Measurements from ENCODE around the gene PHC3. TPM values are rescaled to one million over a fixed set of nuclear protein-coding genes. Genes with fewer than 3 reads are reported as not detected.

The PHC3 gene
- total and polyA plus RNA-seq, 2 of the 13 experiments (the other 11 are each of a cell fraction or from before 2014, with no cell fraction given), result 24.1 to 49.0 TPM

DNA sequence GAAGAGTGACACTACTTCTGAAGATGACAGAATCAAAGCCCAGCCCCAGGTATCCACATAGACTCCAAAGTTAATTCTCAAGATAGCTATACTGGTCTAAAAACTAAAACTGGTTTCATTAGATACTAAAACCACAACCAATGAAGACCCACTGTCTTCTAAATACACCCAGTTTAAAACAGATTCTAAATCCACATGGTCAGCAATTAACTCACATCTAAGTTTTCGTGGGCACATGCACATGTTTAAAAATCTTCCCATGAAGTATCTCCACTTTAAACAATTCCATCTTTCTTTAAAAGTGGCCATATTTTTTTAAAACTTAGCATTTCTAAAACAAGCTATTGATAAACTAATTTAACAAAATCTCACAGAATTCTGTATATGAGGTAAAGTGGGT, 80.6 kb downstream of the PHC3 start:
- no peak overlapping the region for H3K9ac ChIP-seq (ENCODE audit: insufficient read depth, low read depth, low read length)
- no peak for ATAC-seq
- DNase-seq (ENCODE audit: low spot score), result no peak
- no peaks in the 10 kb centered on the region for H3K4me1 ChIP-seq (ENCODE audit: insufficient read depth, low read length)
- H3K36me3 ChIP-seq (replicated peaks in 1 of 2; ENCODE audit: control insufficient read depth in 1 of 2, insufficient read depth in 2 of 2, low read length in 2 of 2), result peaks cover 10 to 61% of the 10 kb centered on the region in 2 experiments
- H3K79me2 ChIP-seq (ENCODE audit: insufficient read depth, low read length), result no peaks in the 10 kb centered on the region
- H3K27me3 ChIP-seq (ENCODE audit: control insufficient read depth in 1 of 2, insufficient read depth in 2 of 2, low read length in 2 of 2), result no peaks in the 10 kb centered on the region; a peak in 1 of 5 replicates
- in situ Hi-C loops (cut with HindIII; ENCODE audit: extremely low pct_ligation_motif_present, low pct_unique_long_range_greater_than_20kb), result no loop called here
- intact Hi-C loops (cut with micrococcal nuclease; ENCODE audit: unreplicated experiment), result no loop called here
- no peak overlapping the region for H3K27ac ChIP-seq (ENCODE audit: extremely low read length, insufficient read depth, low read length)
- BruUV-seq (replicated peaks), result TSS peak; percentile 16
- CTCF ChIA-PET (ENCODE audit: low intra/inter-chr PET ratio, low total read pairs), result no interaction called here
- H2AFZ ChIP-seq (ENCODE audit: low read length), result no peak overlapping the region
- POLR2A ChIA-PET, result no interaction called here
- 93% methylated on average over 1 of the region's 1 CpG for WGBS (ENCODE audit: low lambda C conversion rate)
- no peak overlapping the region for H3K4me2 ChIP-seq (ENCODE audit: low read depth, low read length)
- H4K20me1 ChIP-seq (ENCODE audit: insufficient read depth, low read length), result no peaks in the 10 kb centered on the region
- no peak overlapping the region for H3K4me3 ChIP-seq (replicated peaks in 1 of 3; ENCODE audit: insufficient read depth in 1 of 3, low read depth in 2 of 3, low read length in 3 of 3)
- no peaks in the 10 kb centered on the region for H3K9me3 ChIP-seq (ENCODE audit: low read length)
- no peak for FAIRE-seq
- TF ChIP-seq ZNF775 (CRISPR knock-in tag; IDR thresholded peaks at IDR 0.05; ENCODE audit: borderline replicate concordance), result no peak
- TF ChIP-seq ZBTB20 (CRISPR knock-in tag; IDR thresholded peaks at IDR 0.05; ENCODE audit: borderline replicate concordance, low read depth), result no peak
- TF ChIP-seq ZNF230 (CRISPR knock-in tag; IDR thresholded peaks at IDR 0.05), result no peak
- TF ChIP-seq RFX3 (CRISPR knock-in tag; IDR thresholded peaks at IDR 0.05), result no peak
- TF ChIP-seq MAFK (conservative IDR thresholded peaks at IDR 0.05 in 1 of 2, IDR thresholded peaks at IDR 0.05 in 1 of 2; ENCODE audit: low read length in 2 of 2), result peak; percentile 49 to 63
- TF ChIP-seq JUN (CRISPR knock-in tag; IDR thresholded peaks at IDR 0.05), result no peak
- no peak for TF ChIP-seq ZNF850 (CRISPR knock-in tag; conservative IDR thresholded peaks at IDR 0.05)
- TF ChIP-seq ELF1 (CRISPR knock-in tag; IDR thresholded peaks at IDR 0.05), result no peak
- peak; percentile 43 for TF ChIP-seq MAFF (IDR thresholded peaks at IDR 0.05; ENCODE audit: low read depth, low read length)
- TF ChIP-seq SKI (IDR thresholded peaks at IDR 0.05; ENCODE audit: partially characterized antibody), result no peak
- TF ChIP-seq TCF12 (IDR thresholded peaks at IDR 0.05), result no peak
- no peak for TF ChIP-seq TCF12 (CRISPR knock-in tag; IDR thresholded peaks at IDR 0.05)
- no peak for TF ChIP-seq IKZF4 (CRISPR knock-in tag; IDR thresholded peaks at IDR 0.05; ENCODE audit: borderline replicate concordance, low read depth, not compliant biosample characterization)
- TF ChIP-seq, protein P1, sequence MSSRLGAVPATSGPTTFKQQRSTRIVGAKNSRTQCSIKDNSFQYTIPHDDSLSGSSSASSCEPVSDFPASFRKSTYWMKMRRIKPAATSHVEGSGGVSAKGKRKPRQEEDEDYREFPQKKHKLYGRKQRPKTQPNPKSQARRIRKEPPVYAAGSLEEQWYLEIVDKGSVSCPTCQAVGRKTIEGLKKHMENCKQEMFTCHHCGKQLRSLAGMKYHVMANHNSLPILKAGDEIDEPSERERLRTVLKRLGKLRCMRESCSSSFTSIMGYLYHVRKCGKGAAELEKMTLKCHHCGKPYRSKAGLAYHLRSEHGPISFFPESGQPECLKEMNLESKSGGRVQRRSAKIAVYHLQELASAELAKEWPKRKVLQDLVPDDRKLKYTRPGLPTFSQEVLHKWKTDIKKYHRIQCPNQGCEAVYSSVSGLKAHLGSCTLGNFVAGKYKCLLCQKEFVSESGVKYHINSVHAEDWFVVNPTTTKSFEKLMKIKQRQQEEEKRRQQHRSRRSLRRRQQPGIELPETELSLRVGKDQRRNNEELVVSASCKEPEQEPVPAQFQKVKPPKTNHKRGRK (CRISPR knock-in tag; IDR thresholded peaks at IDR 0.05), result no peak
